Breast epithelium (tissue), 4 donors: ENCODE data around the gene SLA2. TPM values are rescaled to one million over a fixed set of nuclear protein-coding genes. Genes with fewer than 3 reads are reported as not detected.

Experiments
- DNase-seq, 2 donors: peaks; one replicate each; pipeline ENCODE4 v3.0.0-alpha.2; 2019; ENCODE audit warnings: low spot score in 2 of 2
- H3K27ac ChIP-seq, 2 donors: fragments of 200-600 bp; sonication (generic) in 1 of 2; one replicate each; pipeline ENCODE4 v1.5.1; 2016 to 2019; ENCODE audit warnings: mild to moderate bottlenecking in 1 of 2
- H3K27me3 ChIP-seq, 2 donors: fragments of 200-600 bp; sonication (generic) in 1 of 2; one replicate each; pipeline versions ENCODE4 v1.5.1 to v1.6.0; 2017 to 2019; ENCODE audit warnings: control low read depth in 1 of 2, mild to moderate bottlenecking in 1 of 2
- H3K36me3 ChIP-seq: fragments of 200-600 bp; one replicate; pipeline ENCODE4 v1.5.1; 2019
- H3K4me1 ChIP-seq, 2 donors: fragments of 200-600 bp; sonication (generic); one replicate each; pipeline ENCODE4 v1.5.1; 2016 to 2019; ENCODE audit warnings: control low read depth in 1 of 2
- H3K4me3 ChIP-seq, 3 donors: fragments of 200-600 bp; sonication (generic); 1 replicate in 2 of 3; 2 replicates in 1 of 3; pipeline ENCODE4 v1.5.1; 2016 to 2019; ENCODE audit warnings: mild to moderate bottlenecking in 3 of 3, moderate library complexity in 2 of 3
- H3K9me3 ChIP-seq, 2 donors: fragments of 200-600 bp; sonication (generic) in 1 of 2; one replicate each; pipeline ENCODE4 v1.5.1; 2016 to 2019; ENCODE audit warnings: control low read depth in 1 of 2
- CTCF ChIP-seq, 3 donors: fragments of 450-650 bp; IDR thresholded peaks; one replicate each; pipeline ENCODE4 v1.5.1; 2016 to 2017; ENCODE audit warnings: antibody characterized with exemption in 3 of 3, mild to moderate bottlenecking in 3 of 3, moderate library complexity in 3 of 3
- POLR2A ChIP-seq: fragments of 450-650 bp; IDR thresholded peaks from one replicate; pipeline ENCODE4 v1.6.1; 2016; ENCODE audit warnings: antibody characterized with exemption, mild to moderate bottlenecking, moderate library complexity
- POLR2AphosphoS5 ChIP-seq, 3 donors: sonication (generic); formaldehyde crosslinking; IDR thresholded peaks; one replicate each; pipeline ENCODE4 v1.6.1; 2017; ENCODE audit warnings: antibody characterized with exemption in 3 of 3
- intact Hi-C: fragments of 100-400 bp; cut with DNase I; formaldehyde crosslinking; loops from one replicate; pipeline ENCODE4 v1.15.1; 2023; ENCODE audit warnings: low total_unique reads
- total RNA-seq, 3 donors: library from RNA; depleted of rRNA; stranded (reverse); fragments of >200 nt; gene quantifications; one replicate each; pipeline ENCODE4 v1.1.0, GENCODE V29; 2016

The SLA2 gene
- total RNA-seq, 3 donors from 2014 or later: 0.64 to 1.6 (median 0.66) TPM

GRCh38 chr20:36601540-36601939, 44.5 kb downstream of the SLA2 start:
- intact Hi-C loops: no loop called here
- no peak for DNase-seq
- Histone ChIP-seq H3K9me3 (no peaks in the 10 kb centered on the region), H3K27ac (no peak overlapping the region), H3K4me3 (no peak overlapping the region), H3K27me3 (no peaks in the 10 kb centered on the region), H3K36me3 (no peaks in the 10 kb centered on the region), H3K4me1 (no peaks in the 10 kb centered on the region)
- TF ChIP-seq CTCF (IDR thresholded peaks at IDR 0.05): no peak
- TF ChIP-seq POLR2AphosphoS5 (IDR thresholded peaks at IDR 0.05): no peak
- no peak for TF ChIP-seq POLR2A

- no peak for DNase-seq
- TF ChIP-seq POLR2A (no peak), CTCF (IDR thresholded peaks at IDR 0.05) (no peak), POLR2AphosphoS5 (IDR thresholded peaks at IDR 0.05) (no peak)
- no peaks in the 10 kb centered on the region for H3K9me3 ChIP-seq
- H3K27ac ChIP-seq: no peak overlapping the region
- H3K4me1 ChIP-seq: no peaks in the 10 kb centered on the region
- H3K4me3 ChIP-seq: no peak overlapping the region
- no peaks in the 10 kb centered on the region for H3K27me3 ChIP-seq
- intact Hi-C loops: no loop called here
- H3K36me3 ChIP-seq: no peaks in the 10 kb centered on the region
Measured at GRCh38 chr20:36599912-36600345, 46.1 kb downstream of the SLA2 start.

GRCh38 chr20:36593347-36593929, 52.6 kb downstream of the SLA2 start:
- no peak for TF ChIP-seq POLR2A
- no peak for TF ChIP-seq POLR2AphosphoS5 (IDR thresholded peaks at IDR 0.05)
- no peak for TF ChIP-seq CTCF (IDR thresholded peaks at IDR 0.05)
- intact Hi-C loops: no loop called here
- no peak overlapping the region for H3K27ac ChIP-seq
- no peaks in the 10 kb centered on the region for H3K4me1 ChIP-seq
- no peaks in the 10 kb centered on the region for H3K36me3 ChIP-seq
- no peak for DNase-seq
- H3K27me3 ChIP-seq: no peaks in the 10 kb centered on the region
- H3K4me3 ChIP-seq: no peak overlapping the region
- no peaks in the 10 kb centered on the region for H3K9me3 ChIP-seq

DNA sequence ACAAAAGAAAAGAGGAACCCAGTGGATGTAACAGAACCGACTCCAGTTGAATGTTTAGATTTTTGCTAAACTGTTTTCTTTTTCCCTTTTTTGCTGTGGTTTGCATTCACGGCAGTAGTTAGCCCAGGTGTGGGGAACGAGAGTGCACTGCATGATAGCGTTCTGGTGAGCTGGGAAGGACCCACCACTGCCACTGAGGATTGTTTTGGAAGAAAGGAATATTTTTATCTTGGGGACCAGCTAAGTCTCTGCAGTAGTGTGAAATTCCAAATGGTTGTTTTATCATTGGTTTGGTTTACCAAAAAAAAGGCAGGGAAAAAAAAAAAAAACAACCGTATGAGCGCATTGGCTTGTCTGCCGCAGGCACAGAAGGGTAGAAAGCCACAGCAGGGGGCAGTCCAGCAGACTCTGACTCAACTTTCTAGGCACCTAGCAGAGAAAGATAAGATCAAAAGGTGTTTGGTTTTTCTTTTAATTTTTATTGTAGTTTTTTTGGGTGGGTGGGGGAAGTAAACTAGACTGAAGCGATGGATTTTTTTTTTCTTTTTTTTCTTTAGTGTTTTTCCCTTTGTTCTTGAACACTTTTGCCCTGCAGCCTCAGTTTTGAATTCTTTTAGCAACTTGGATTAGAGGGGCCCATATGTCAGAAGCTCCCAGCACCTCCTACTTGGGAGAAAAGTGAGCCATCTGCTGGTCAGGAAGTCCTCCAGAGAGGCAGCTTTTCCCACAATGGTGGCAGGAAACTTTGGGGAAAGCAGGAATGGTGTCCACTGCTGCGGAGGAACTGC, 53.9 kb downstream of the SLA2 start:
- no peak for DNase-seq
- TF ChIP-seq POLR2A (no peak), CTCF (IDR thresholded peaks at IDR 0.05) (peak in 2 of 3 donors; percentile 24 to 25)
- no peak overlapping the region for H3K27ac ChIP-seq
- H3K36me3 ChIP-seq: no peaks in the 10 kb centered on the region
- intact Hi-C loops: no loop called here
- H3K27me3 ChIP-seq: no peaks in the 10 kb centered on the region
- H3K4me3 ChIP-seq: no peak overlapping the region
- H3K4me1 ChIP-seq: no peaks in the 10 kb centered on the region
- H3K9me3 ChIP-seq: no peaks in the 10 kb centered on the region

DNA sequence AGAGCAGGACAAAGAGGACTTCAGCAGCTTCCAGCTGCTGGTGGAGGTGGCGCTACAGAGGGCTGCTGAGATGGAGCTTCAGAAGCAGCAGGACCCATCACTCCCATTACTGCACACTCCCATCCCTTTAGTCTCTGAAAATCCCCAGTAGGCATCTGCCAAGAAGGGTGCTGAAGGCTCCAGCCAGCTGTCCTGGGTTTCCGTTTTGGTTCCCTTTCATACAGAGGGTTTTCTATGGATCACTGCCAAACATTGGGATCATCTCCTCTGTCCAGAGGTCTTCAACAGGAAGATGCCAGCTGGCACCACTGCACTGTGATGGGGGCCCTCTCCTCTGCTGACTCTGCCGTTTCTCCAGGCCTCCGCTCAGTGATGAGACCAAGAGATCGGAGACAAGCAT, 54.7 kb downstream of the SLA2 start:
- no peaks in the 10 kb centered on the region for H3K36me3 ChIP-seq
- no peaks in the 10 kb centered on the region for H3K9me3 ChIP-seq
- no peaks in the 10 kb centered on the region for H3K4me1 ChIP-seq
- no peaks in the 10 kb centered on the region for H3K27me3 ChIP-seq
- intact Hi-C loops: no loop called here
- TF ChIP-seq CTCF (IDR thresholded peaks at IDR 0.05) (no peak), POLR2AphosphoS5 (IDR thresholded peaks at IDR 0.05) (no peak), POLR2A (no peak)
- H3K4me3 ChIP-seq: no peak overlapping the region
- DNase-seq: no peak
- H3K27ac ChIP-seq: no peak overlapping the region
